PC-3 (cell line): ENCODE results near the gene IFITM10. TPM values are rescaled to one million over a fixed set of nuclear protein-coding genes. Genes with fewer than 3 reads are reported as not detected.

ENCODE experiments used
- ATAC-seq: fragments of 200-7000 bp; cut with Tn5 transposase; 2 replicates; pipeline ENCODE4 v1.9.1; 2020; ENCODE audit warnings: mild to moderate bottlenecking, moderate library complexity
- Bru-seq: library from RNA; stranded (reverse); fragments of 400-500 nt; gene quantifications from one replicate; lab custom pipeline; 2021; lab: Mats Ljungman, UMichigan
- BruChase-seq, 2 experiments: library from RNA; stranded (reverse); fragments of 400-500 nt; gene quantifications; one replicate each; lab custom pipeline; 2021; lab: Mats Ljungman, UMichigan
- BruUV-seq: library from RNA; stranded (reverse); fragments of 400-500 nt; replicated peaks from 2 replicates; lab custom pipeline; 2021; lab: Mats Ljungman, UMichigan
- CTCF ChIA-PET: fragments of 300-600 bp; sonication (Branson Sonifier 250); formaldehyde crosslinking; loops from one replicate; lab custom pipeline; 2022; ENCODE audit warnings: antibody characterized with exemption; lab: Charles Lee
- POLR2A ChIA-PET: fragments of 300-600 bp; sonication (Branson Sonifier 250); formaldehyde crosslinking; loops from one replicate; lab custom pipeline; 2022; ENCODE audit warnings: antibody characterized with exemption; ENCODE audit not compliant: unreplicated experiment; lab: Charles Lee
- DNase-seq: peaks from one replicate; pipeline ENCODE4 v3.0.0-alpha.2; 2015
- H2AFZ ChIP-seq: fragments of 300-600 bp; sonication (generic); 2 replicates; pipeline ENCODE4 v1.6.0; 2016; ENCODE audit warnings: antibody characterized with exemption, low read length
- H3F3A ChIP-seq: fragments of 300-600 bp; sonication (generic); one replicate; pipeline ENCODE4 v1.6.0; 2017; ENCODE audit warnings: antibody characterized with exemption, low read length, control low read depth, mild to moderate bottlenecking; ENCODE audit not compliant: unreplicated experiment
- H3K27ac ChIP-seq: fragments of 300-600 bp; sonication (generic); 2 replicates; pipeline ENCODE4 v1.5.1; 2016; ENCODE audit warnings: mild to moderate bottlenecking, low read length
- H3K27me3 ChIP-seq: fragments of 300-600 bp; sonication (generic); 2 replicates; pipeline ENCODE4 v1.6.1; 2016; ENCODE audit warnings: low read length, mixed read lengths
- H3K36me3 ChIP-seq: fragments of 300-600 bp; sonication (generic); 2 replicates; pipeline ENCODE4 v1.6.1; 2016; ENCODE audit warnings: low read depth, mixed run types, low read length, mixed read lengths
- H3K4me1 ChIP-seq: fragments of 300-600 bp; sonication (generic); 2 replicates; pipeline ENCODE4 v1.5.1; 2016; ENCODE audit warnings: low read length; ENCODE audit not compliant: insufficient read depth
- H3K4me2 ChIP-seq: fragments of 300-600 bp; sonication (generic); 2 replicates; pipeline ENCODE4 v1.6.0; 2016; ENCODE audit warnings: low read length
- H3K4me3 ChIP-seq: fragments of 300-600 bp; sonication (generic); 2 replicates; pipeline ENCODE4 v1.5.1; 2016; ENCODE audit warnings: mild to moderate bottlenecking, low read length, mixed read lengths
- H3K79me2 ChIP-seq: fragments of 300-600 bp; sonication (generic); 2 replicates; pipeline ENCODE4 v1.6.1; 2017; ENCODE audit warnings: low read length, mixed read lengths
- H3K9ac ChIP-seq: fragments of 300-600 bp; sonication (generic); 2 replicates; pipeline ENCODE4 v1.6.0; 2016; ENCODE audit warnings: mild to moderate bottlenecking, low read length
- H3K9me2 ChIP-seq: fragments of 300-600 bp; sonication (generic); replicated peaks from 2 replicates; pipeline ENCODE4 v1.6.1; 2016; ENCODE audit warnings: mixed run types, low read length, mixed read lengths
- H3K9me3 ChIP-seq: fragments of 300-600 bp; sonication (generic); 2 replicates; pipeline ENCODE4 v1.6.1; 2016; ENCODE audit warnings: low read length, mixed read lengths
- H4K20me1 ChIP-seq: fragments of 300-600 bp; sonication (generic); 2 replicates; pipeline ENCODE4 v1.6.1; 2016; ENCODE audit warnings: low read length, mixed read lengths
- CTCF ChIP-seq: fragments of 300-600 bp; sonication (generic); conservative IDR thresholded peaks from 2 replicates; pipeline ENCODE4 v1.5.1; 2017; ENCODE audit warnings: antibody characterized with exemption, low read depth, mild to moderate bottlenecking, low read length
- EZH2 ChIP-seq: fragments of 300-600 bp; sonication (generic); IDR thresholded peaks from one replicate; pipeline ENCODE4 v1.6.1; 2017; ENCODE audit warnings: antibody characterized with exemption, mild to moderate bottlenecking, low read length; ENCODE audit not compliant: unreplicated experiment
- EZH2phosphoT487 ChIP-seq: fragments of 300-600 bp; sonication (generic); IDR thresholded peaks from 2 replicates; pipeline ENCODE4 v1.6.1; 2018; ENCODE audit warnings: mild to moderate bottlenecking, antibody characterized with exemption, low read length, borderline replicate concordance
- intact Hi-C: fragments of 100-400 bp; cut with micrococcal nuclease; formaldehyde crosslinking; loops from 2 replicates; pipeline ENCODE4 v1.9.0; 2023
- long read RNA-seq: library from polyadenylated mRNA; unstranded; transcript quantifications from one replicate; pipeline ENCODE4 v2.0.0, GENCODE V29; 2021; ENCODE audit not compliant: unreplicated experiment
- total RNA-seq: library from RNA; depleted of rRNA; stranded (reverse); fragments of >200 nt; gene quantifications from 2 replicates; pipeline ENCODE4 v1.2.3, GENCODE V29; 2014; rRNA removed

IFITM10 gene
- total RNA-seq (0.58 and 1.4 TPM in 2 replicates), Bru-seq, nascent RNA (percentile 31 among the genes with signal in this experiment), BruChase-seq, experiment 1, labeled RNA remaining after a 6-hour chase (percentile 80 among the genes with signal in this experiment), BruChase-seq, experiment 2, labeled RNA remaining after a 2-hour chase (percentile 53 among the genes with signal in this experiment)
- long read RNA-seq: 0 reads

- no peak within 1 kb of the TSS for H3K4me2 ChIP-seq
- H3K9me2 ChIP-seq: no peaks in the 10 kb centered on the region
- H3K36me3 ChIP-seq: no peaks in the 10 kb centered on the region; the same call in 1 of the 2 replicates
- no peak within 1 kb of the TSS for H2AFZ ChIP-seq
- BruUV-seq: no TSS peak
- H3K9ac ChIP-seq: no peak within 1 kb of the TSS
- H3K79me2 ChIP-seq: no peaks in the 10 kb centered on the region
- no peak within 1 kb of the TSS for H3K27ac ChIP-seq
- H3F3A ChIP-seq: no peaks in the 10 kb centered on the region
- no peak within 1 kb of the TSS for H3K4me3 ChIP-seq
- H3K4me1 ChIP-seq: no peaks in the 10 kb centered on the region
- H3K9me3 ChIP-seq: no peaks in the 10 kb centered on the region
- peaks cover 7% of the 10 kb centered on the region; the same call in 1 of the 2 replicates for H3K27me3 ChIP-seq
- DNase-seq (no peak), ATAC-seq (peak; percentile 39)
- TF ChIP-seq EZH2 (no peak), CTCF (no peak), EZH2phosphoT487 (no peak)
- ChIA-PET CTCF (no interaction called here), POLR2A (no interaction called here)
- intact Hi-C loops: no loop called here
- H4K20me1 ChIP-seq: no peaks in the 10 kb centered on the region
These were observed at the start of gene IFITM10 for GRCh38 chr11:1750481-1750839. Gene IFITM10, minus strand, starts transcription at chr11:1750595. Its CDS starts 153 bp downstream, at chr11:1750442.

GRCh38 chr11:1797391-1798125, 47.2 kb upstream of the IFITM10 start:
- intact Hi-C loops: loop anchor here (10.0 kb wide), 1 partner anchor 73 kb away; no protein-coding TSS in a partner anchor
- DNase-seq: no peak
- H3K27ac ChIP-seq: no peak overlapping the region
- H3K9ac ChIP-seq: no peak overlapping the region
- no peaks in the 10 kb centered on the region for H3K27me3 ChIP-seq
- H3K9me2 ChIP-seq: no peaks in the 10 kb centered on the region
- no peak overlapping the region for H3K4me2 ChIP-seq
- H3F3A ChIP-seq: no peaks in the 10 kb centered on the region
- TF ChIP-seq EZH2phosphoT487 (no peak), EZH2 (no peak)
- no peaks in the 10 kb centered on the region for H3K9me3 ChIP-seq
- ATAC-seq: no peak
- no peaks in the 10 kb centered on the region for H3K4me1 ChIP-seq
- no peaks in the 10 kb centered on the region for H4K20me1 ChIP-seq
- ChIA-PET CTCF (no interaction called here), POLR2A (no interaction called here)
- no peaks in the 10 kb centered on the region for H3K36me3 ChIP-seq
- no TSS peak for BruUV-seq
- H3K4me3 ChIP-seq: no peak overlapping the region
- H2AFZ ChIP-seq: no peak overlapping the region
- no peaks in the 10 kb centered on the region for H3K79me2 ChIP-seq

GRCh38 chr11:1796413-1797011, 46.1 kb upstream of the IFITM10 start:
- Histone ChIP-seq H3K27me3 (no peaks in the 10 kb centered on the region), H3K4me2 (no peak overlapping the region), H4K20me1 (no peaks in the 10 kb centered on the region), H3F3A (no peaks in the 10 kb centered on the region), H3K4me1 (no peaks in the 10 kb centered on the region), H3K36me3 (no peaks in the 10 kb centered on the region), H3K27ac (no peak overlapping the region), H3K4me3 (no peak overlapping the region), H2AFZ (no peak overlapping the region), H3K9ac (no peak overlapping the region), H3K79me2 (no peaks in the 10 kb centered on the region), H3K9me3 (no peaks in the 10 kb centered on the region), H3K9me2 (no peaks in the 10 kb centered on the region)
- POLR2A ChIA-PET: no interaction called here
- ATAC-seq: no peak
- BruUV-seq: no TSS peak
- TF ChIP-seq EZH2 (no peak), CTCF (no peak), EZH2phosphoT487 (no peak)
- intact Hi-C loops: loop anchor here (10.0 kb wide), 1 partner anchor 72 kb away; no protein-coding TSS in a partner anchor
- DNase-seq: no peak
- CTCF ChIA-PET: no interaction called here
